Measurements from ENCODE around the gene MREG. TPM values are rescaled to one million over a fixed set of nuclear protein-coding genes. Genes with fewer than 3 reads are reported as not detected.

The MREG gene
- total RNA-seq, 1 donor from 2014 or later: 4.0 TPM

DNA sequence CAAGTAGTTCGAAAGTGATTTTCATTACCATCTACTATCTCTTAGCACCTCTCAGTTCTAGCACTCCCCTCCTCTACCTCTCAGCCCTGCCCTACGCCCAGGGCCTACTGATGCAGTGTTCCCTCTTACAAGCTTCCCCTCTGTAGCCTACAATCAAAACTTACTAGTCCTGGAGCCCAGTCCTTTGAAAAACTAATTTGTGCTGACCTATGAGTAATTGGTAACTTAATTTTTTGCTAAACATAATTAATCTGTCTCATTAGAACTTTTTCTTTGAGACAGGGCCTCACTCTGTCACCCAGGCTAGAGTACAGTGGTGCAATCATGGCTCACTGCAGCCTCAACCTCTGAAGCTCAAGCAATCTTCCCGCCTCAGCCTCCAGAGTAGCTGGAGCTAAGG, 44.9 kb downstream of the MREG start:
- no peak overlapping the region for H3K27ac Mint-ChIP-seq (ENCODE audit: unreplicated experiment)
- no peaks in the 10 kb centered on the region for H3K27me3 Mint-ChIP-seq (ENCODE audit: unreplicated experiment)
- no peak for TF ChIP-seq CTCF (IDR thresholded peaks at IDR 0.05)
- H3K36me3 Mint-ChIP-seq (ENCODE audit: unreplicated experiment): no peaks in the 10 kb centered on the region
- no peak for DNase-seq (ENCODE audit: extremely low spot score, unreplicated experiment)
- no peak overlapping the region for H3K4me3 Mint-ChIP-seq (ENCODE audit: unreplicated experiment)
- H3K9me3 Mint-ChIP-seq (ENCODE audit: unreplicated experiment): no peaks in the 10 kb centered on the region
- H3K4me1 Mint-ChIP-seq (ENCODE audit: unreplicated experiment): peaks cover 14% of the 10 kb centered on the region

- H3K4me3 Mint-ChIP-seq (ENCODE audit: unreplicated experiment): no peak overlapping the region
- no peaks in the 10 kb centered on the region for H3K36me3 Mint-ChIP-seq (ENCODE audit: unreplicated experiment)
- TF ChIP-seq CTCF (IDR thresholded peaks at IDR 0.05): no peak
- no peak overlapping the region for H3K27ac Mint-ChIP-seq (ENCODE audit: unreplicated experiment)
- peaks cover 14% of the 10 kb centered on the region for H3K4me1 Mint-ChIP-seq (ENCODE audit: unreplicated experiment)
- H3K27me3 Mint-ChIP-seq (ENCODE audit: unreplicated experiment): no peaks in the 10 kb centered on the region
- DNase-seq (ENCODE audit: extremely low spot score, unreplicated experiment): no peak
- H3K9me3 Mint-ChIP-seq (ENCODE audit: unreplicated experiment): no peaks in the 10 kb centered on the region
These were observed 45.6 kb downstream of the MREG start for GRCh38 chr2:215967590-215968378.

DNA sequence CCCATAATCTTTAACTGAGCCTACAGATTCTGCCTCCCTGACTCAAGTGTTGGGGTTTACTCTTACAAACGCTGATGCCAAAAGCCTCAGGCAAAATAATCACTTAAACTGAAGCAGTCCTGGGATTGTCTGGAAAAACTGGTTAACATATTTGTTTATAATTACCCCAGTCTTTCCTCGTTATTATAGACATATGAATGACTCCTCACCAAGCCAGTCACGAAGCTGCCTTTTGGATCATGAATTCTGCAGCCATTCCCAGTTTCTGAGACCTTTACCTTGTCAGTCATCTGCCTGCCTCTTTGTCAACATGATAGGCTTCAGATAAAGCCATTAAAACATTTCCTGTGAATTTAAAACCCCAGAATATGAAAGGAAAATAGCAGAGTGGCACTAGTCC, 46.4 kb downstream of the MREG start:
- no peaks in the 10 kb centered on the region for H3K36me3 Mint-ChIP-seq (ENCODE audit: unreplicated experiment)
- no peaks in the 10 kb centered on the region for H3K9me3 Mint-ChIP-seq (ENCODE audit: unreplicated experiment)
- no peak for DNase-seq (ENCODE audit: extremely low spot score, unreplicated experiment)
- no peak overlapping the region for H3K27ac Mint-ChIP-seq (ENCODE audit: unreplicated experiment)
- H3K4me3 Mint-ChIP-seq (ENCODE audit: unreplicated experiment): no peak overlapping the region
- H3K27me3 Mint-ChIP-seq (ENCODE audit: unreplicated experiment): no peaks in the 10 kb centered on the region
- TF ChIP-seq CTCF (IDR thresholded peaks at IDR 0.05): no peak
- peaks cover 18% of the 10 kb centered on the region for H3K4me1 Mint-ChIP-seq (ENCODE audit: unreplicated experiment)

GRCh38 chr2:215966274-215966673, 47.1 kb downstream of the MREG start:
- no peaks in the 10 kb centered on the region for H3K9me3 Mint-ChIP-seq (ENCODE audit: unreplicated experiment)
- no peaks in the 10 kb centered on the region for H3K27me3 Mint-ChIP-seq (ENCODE audit: unreplicated experiment)
- TF ChIP-seq CTCF (IDR thresholded peaks at IDR 0.05): no peak
- H3K27ac Mint-ChIP-seq (ENCODE audit: unreplicated experiment): no peak overlapping the region
- DNase-seq (ENCODE audit: extremely low spot score, unreplicated experiment): no peak
- no peak overlapping the region for H3K4me3 Mint-ChIP-seq (ENCODE audit: unreplicated experiment)
- peaks cover 22% of the 10 kb centered on the region for H3K4me1 Mint-ChIP-seq (ENCODE audit: unreplicated experiment)
- no peaks in the 10 kb centered on the region for H3K36me3 Mint-ChIP-seq (ENCODE audit: unreplicated experiment)

DNA sequence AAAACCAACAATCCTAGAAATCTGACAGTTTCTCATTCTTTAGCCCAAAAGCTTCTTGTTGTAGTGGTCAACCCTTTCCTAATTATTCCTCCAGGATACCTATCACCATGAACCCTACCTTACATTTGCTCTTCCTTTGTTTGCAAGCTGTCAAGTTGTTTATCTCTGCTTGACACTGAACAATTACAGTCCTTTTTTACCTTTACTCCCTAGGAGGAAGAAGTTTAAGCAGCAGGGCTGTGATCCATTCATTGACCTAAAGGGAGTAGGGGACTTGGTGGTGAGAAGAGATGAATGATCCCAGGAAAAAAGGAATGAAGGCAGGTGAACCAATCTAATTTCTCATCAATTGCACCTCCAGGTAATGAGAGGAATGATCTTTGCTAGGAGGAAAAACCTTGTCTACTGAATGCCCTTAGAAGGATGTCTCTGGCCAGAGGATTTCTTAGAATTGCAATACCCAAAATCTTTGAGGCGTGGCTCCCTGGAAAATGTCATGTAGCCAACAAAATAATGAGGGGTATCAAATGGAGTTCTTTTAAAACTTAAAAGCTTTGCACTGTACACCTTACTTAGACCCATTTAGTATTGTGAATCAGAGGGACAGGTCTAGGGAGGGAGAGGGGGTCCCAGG, 47.7 kb downstream of the MREG start:
- Mint-ChIP-seq H3K27me3 (ENCODE audit: unreplicated experiment) (no peaks in the 10 kb centered on the region), H3K36me3 (ENCODE audit: unreplicated experiment) (no peaks in the 10 kb centered on the region), H3K4me3 (ENCODE audit: unreplicated experiment) (no peak overlapping the region), H3K9me3 (ENCODE audit: unreplicated experiment) (no peaks in the 10 kb centered on the region), H3K27ac (ENCODE audit: unreplicated experiment) (no peak overlapping the region), H3K4me1 (ENCODE audit: unreplicated experiment) (peaks cover 22% of the 10 kb centered on the region)
- TF ChIP-seq CTCF (IDR thresholded peaks at IDR 0.05): no peak
- no peak for DNase-seq (ENCODE audit: extremely low spot score, unreplicated experiment)
